ENCODE measurements around the gene EGFR. TPM values are rescaled to one million over a fixed set of nuclear protein-coding genes. Genes with fewer than 3 reads are reported as not detected.

The EGFR gene
- polyA plus RNA-seq, 1 of the 3 experiments (the other 2 are of a cell fraction) = 37.6 TPM

GRCh38 chr7:55185321-55185802, 166.5 kb downstream of the EGFR start:
- no peaks in the 10 kb centered on the region for H4K20me1 ChIP-seq (ENCODE audit: insufficient read depth)
- peaks cover 64% of the 10 kb centered on the region in 2 experiments for H3K36me3 ChIP-seq (replicated peaks in 1 of 2; ENCODE audit: control insufficient read depth in 1 of 2, insufficient read depth in 2 of 2, low read length in 1 of 2)
- ChIA-PET POLR2A (no interaction called here), CTCF (interaction anchor here (1.2 to 5.6 kb wide), 2 partner anchors 69 kb away, joined by 3 to 44 read pairs; no protein-coding TSS in a partner anchor)
- WGBS (ENCODE audit: low lambda C conversion rate) = 70% methylated on average over 8 of the region's 8 CpGs
- TF ChIP-seq YY1 (IDR thresholded peaks at IDR 0.05; ENCODE audit: low read depth) (no peak), RFX5 (IDR thresholded peaks at IDR 0.05; ENCODE audit: low read length) (no peak), RXRA (IDR thresholded peaks at IDR 0.05; ENCODE audit: borderline replicate concordance, low read depth) (no peak), PBX3 (IDR thresholded peaks at IDR 0.05) (no peak), ZBTB33 (IDR thresholded peaks at IDR 0.05; ENCODE audit: borderline replicate concordance, low read depth) (no peak), MXI1 (IDR thresholded peaks at IDR 0.05; ENCODE audit: low read depth, low read length) (no peak), TAF1 (IDR thresholded peaks at IDR 0.05; ENCODE audit: borderline replicate concordance, low read depth, low read length) (no peak), RCOR1 (IDR thresholded peaks at IDR 0.05; ENCODE audit: low read length) (no peak), MEF2A (IDR thresholded peaks at IDR 0.05; ENCODE audit: borderline replicate concordance, low read depth) (no peak), REST (IDR thresholded peaks at IDR 0.05; ENCODE audit: low read depth, low read length) (no peak)
- H3K27me3 ChIP-seq (ENCODE audit: insufficient read depth) = no peaks in the 10 kb centered on the region
- no peak for DNase-seq
- peaks cover 14 to 38% of the 10 kb centered on the region in 2 experiments; a peak in 3 of 4 replicates for H3K4me1 ChIP-seq (ENCODE audit: control insufficient read depth in 1 of 2, insufficient read depth in 2 of 2, low read depth in 1 of 2, low read length in 1 of 2)
- H3K9me3 ChIP-seq = no peaks in the 10 kb centered on the region
- H3K4me3 ChIP-seq (ENCODE audit: low read depth in 2 of 2, low read length in 1 of 2) = no peak overlapping the region
- H3K79me2 ChIP-seq (ENCODE audit: insufficient read depth) = no peaks in the 10 kb centered on the region
- peaks cover 37% of the 10 kb centered on the region for H3F3A ChIP-seq (replicated peaks; ENCODE audit: insufficient read depth)
- H3K9me2 ChIP-seq = no peaks in the 10 kb centered on the region
- H3K9ac ChIP-seq = no peak overlapping the region
- no peak overlapping the region for H2AFZ ChIP-seq (ENCODE audit: low read depth)
- H3K4me2 ChIP-seq = no peak overlapping the region
- peak overlapping the region in 1 of 2 experiments; percentile 62; a peak in 2 of 4 replicates for H3K27ac ChIP-seq (ENCODE audit: low read depth in 2 of 2, low read length in 1 of 2)

Data from SK-N-SH (cell line).